ENCODE results near the gene BCKDHB. TPM values are rescaled to one million over a fixed set of nuclear protein-coding genes. Genes with fewer than 3 reads are reported as not detected.

Gene BCKDHB
- polyA plus RNA-seq, 1 donor (not counting 4 experiments of a cell fraction or from before 2014, with no cell fraction given): 20.9 TPM

GRCh38 chr6:80333342-80333741 lies 226.9 kb downstream of the BCKDHB start:
- H3K27ac ChIP-seq (ENCODE audit: control insufficient read depth, insufficient read depth, low read length): no peak overlapping the region
- FAIRE-seq: no peak
- no peak overlapping the region for H3K4me2 ChIP-seq (ENCODE audit: control insufficient read depth, extremely low read depth, insufficient read depth, low read depth, low read length)
- H2AFZ ChIP-seq (ENCODE audit: control insufficient read depth, low read length): no peak overlapping the region
- H3K27me3 ChIP-seq (ENCODE audit: control insufficient read depth, extremely low read depth, insufficient read depth, low read length): no peaks in the 10 kb centered on the region
- TF ChIP-seq CTCF (optimal IDR thresholded peaks at IDR 0.05 in 1 of 3, IDR thresholded peaks at IDR 0.05 in 1 of 3, conservative IDR thresholded peaks at IDR 0.05 in 1 of 3; ENCODE audit: extremely low read depth in 1 of 3, insufficient read depth in 2 of 3, low read length in 3 of 3) (no peak), EZH2 (IDR thresholded peaks at IDR 0.05; ENCODE audit: low read length) (no peak)
- DNase-seq (ENCODE audit: low read depth, low spot score): no peak
- H3K79me2 ChIP-seq (ENCODE audit: control insufficient read depth, insufficient read depth, low read length): no peaks in the 10 kb centered on the region
- no peaks in the 10 kb centered on the region for H4K20me1 ChIP-seq (ENCODE audit: control insufficient read depth, extremely low read depth, insufficient read depth, low read length)
- H3K4me1 ChIP-seq (ENCODE audit: control insufficient read depth, extremely low read depth, insufficient read depth, low read length): no peaks in the 10 kb centered on the region
- H3K9ac ChIP-seq (ENCODE audit: control insufficient read depth, extremely low read depth, insufficient read depth, low read length): no peak overlapping the region
- H3K36me3 ChIP-seq (ENCODE audit: control insufficient read depth in 2 of 2, extremely low read depth in 1 of 2, insufficient read depth in 2 of 2, low read length in 2 of 2): no peaks in the 10 kb centered on the region
- dilution Hi-C loops (cut with MboI; ENCODE audit: extremely low pct_ligation_motif_present, low sequenced_read_pairs): no loop called here
- H3K9me3 ChIP-seq (ENCODE audit: control insufficient read depth, low read depth, low read length): no peaks in the 10 kb centered on the region
- no peaks in the 10 kb centered on the region for H3K9me1 ChIP-seq (ENCODE audit: control insufficient read depth, extremely low read depth, insufficient read depth, low read length)
- no peak overlapping the region for H3K4me3 ChIP-seq (ENCODE audit: control insufficient read depth in 2 of 3, extremely low read depth in 1 of 3, insufficient read depth in 2 of 3, low read depth in 1 of 3, low read length in 3 of 3)

GRCh38 chr6:80335121-80335531 lies 228.7 kb downstream of the BCKDHB start:
- Histone ChIP-seq H3K4me2 (ENCODE audit: control insufficient read depth, extremely low read depth, insufficient read depth, low read depth, low read length) (no peak overlapping the region), H2AFZ (ENCODE audit: control insufficient read depth, low read length) (no peak overlapping the region), H3K9me1 (ENCODE audit: control insufficient read depth, extremely low read depth, insufficient read depth, low read length) (no peaks in the 10 kb centered on the region), H3K9me3 (ENCODE audit: control insufficient read depth, low read depth, low read length) (no peaks in the 10 kb centered on the region), H3K79me2 (ENCODE audit: control insufficient read depth, insufficient read depth, low read length) (no peaks in the 10 kb centered on the region), H3K36me3 (ENCODE audit: control insufficient read depth in 2 of 2, extremely low read depth in 1 of 2, insufficient read depth in 2 of 2, low read length in 2 of 2) (no peaks in the 10 kb centered on the region), H3K27ac (ENCODE audit: control insufficient read depth, insufficient read depth, low read length) (no peak overlapping the region), H3K4me1 (ENCODE audit: control insufficient read depth, extremely low read depth, insufficient read depth, low read length) (no peaks in the 10 kb centered on the region), H3K4me3 (ENCODE audit: control insufficient read depth in 2 of 3, extremely low read depth in 1 of 3, insufficient read depth in 2 of 3, low read depth in 1 of 3, low read length in 3 of 3) (no peak overlapping the region), H3K27me3 (ENCODE audit: control insufficient read depth, extremely low read depth, insufficient read depth, low read length) (no peaks in the 10 kb centered on the region), H3K9ac (ENCODE audit: control insufficient read depth, extremely low read depth, insufficient read depth, low read length) (no peak overlapping the region), H4K20me1 (ENCODE audit: control insufficient read depth, extremely low read depth, insufficient read depth, low read length) (no peaks in the 10 kb centered on the region)
- DNase-seq (ENCODE audit: low read depth, low spot score) (no peak), FAIRE-seq (no peak)
- TF ChIP-seq CTCF (optimal IDR thresholded peaks at IDR 0.05 in 1 of 3, IDR thresholded peaks at IDR 0.05 in 1 of 3, conservative IDR thresholded peaks at IDR 0.05 in 1 of 3; ENCODE audit: extremely low read depth in 1 of 3, insufficient read depth in 2 of 3, low read length in 3 of 3) (no peak), EZH2 (IDR thresholded peaks at IDR 0.05; ENCODE audit: low read length) (no peak)
- dilution Hi-C loops (cut with MboI; ENCODE audit: extremely low pct_ligation_motif_present, low sequenced_read_pairs): no loop called here
